SK-N-MC (cell line): ENCODE measurements around the gene EEF1A1.

Source experiments
- EZH2 ChIP-seq: fragments of 200-600 bp; sonication (generic); IDR thresholded peaks from one replicate; pipeline ENCODE4 v1.6.1; 2017; ENCODE audit warnings: antibody characterized with exemption
- POLR2AphosphoS5 ChIP-seq: IDR thresholded peaks from 2 replicates; pipeline ENCODE4 v1.6.1; 2012; ENCODE audit warnings: mild to moderate bottlenecking, low read depth, low read length, borderline replicate concordance

GRCh38 chr6:73548458-73549446 is 27.9 kb upstream of the EEF1A1 start:
- TF ChIP-seq EZH2 (no peak), POLR2AphosphoS5 (no peak)
